H1 (cell line): ENCODE results near the gene CNGA1. TPM values are rescaled to one million over a fixed set of nuclear protein-coding genes. Genes with fewer than 3 reads are reported as not detected.

Experiments
- CEBPB ChIP-seq: IDR thresholded peaks from 2 replicates; pipeline ENCODE4 v1.6.1; 2012; ENCODE audit warnings: low read depth, low read length
- CREB1 ChIP-seq: IDR thresholded peaks from 2 replicates; pipeline ENCODE4 v1.6.1; 2012; ENCODE audit warnings: inconsistent platforms
- JUN ChIP-seq: IDR thresholded peaks from 2 replicates; pipeline ENCODE4 v1.6.1; 2011; ENCODE audit warnings: low read depth, mild to moderate bottlenecking, improper control_type of control experiment, low read length
- KDM1A ChIP-seq: fragments of 200-600, 300-600 bp; sonication (generic); IDR thresholded peaks from 2 replicates; pipeline ENCODE4 v1.7.1; 2016; ENCODE audit warnings: mild to moderate bottlenecking, low read length, borderline replicate concordance
- TCF12 ChIP-seq: IDR thresholded peaks from 2 replicates; pipeline ENCODE4 v1.6.1; 2011; ENCODE audit warnings: low read depth, mild to moderate bottlenecking, low read length
- polyA plus RNA-seq, 7 experiments: library from polyadenylated mRNA; depleted of rRNA in 3 of 7; stranded (reverse) in 5 of 7; unstranded in 2 of 7; fragments of >200 nt in 5 of 7; fragments of 200-250 nt in 2 of 7; gene quantifications; 1 replicate in 5 of 7; 2 replicates in 1 of 7; 4 replicates in 1 of 7; pipeline versions ENCODE4 v1.2.1 to v1.2.3, GENCODE V29; 2011 to 2013; ENCODE audit warnings: missing spikeins in 2 of 7, mixed read lengths in 2 of 7
- total RNA-seq: library from RNA; stranded (reverse); fragmentation: NEBNext Ultra II Directional; extraction: Animal tissue kit (Norgen Biotek cat#: 25700); gene quantifications from 2 replicates; pipeline ENCODE4 v1.2.1, GENCODE V29; 2021
- TF ChIP-seq, protein P1 (sequence below): fragments of 300-600 bp; sonication (generic); IDR thresholded peaks from 2 replicates; pipeline ENCODE4 v1.7.1; 2012; ENCODE audit warnings: low read length, moderate library complexity, mild to moderate bottlenecking, inconsistent platforms; ENCODE audit not compliant: insufficient replicate concordance
- TF ChIP-seq, protein P2 (sequence below): IDR thresholded peaks from 2 replicates; pipeline ENCODE4 v1.6.1; 2011; ENCODE audit warnings: low read depth, mild to moderate bottlenecking, low read length; ENCODE audit not compliant: insufficient read depth

CNGA1 gene
- total and polyA plus RNA-seq, 2 of the 8 experiments (the other 6 are each of a cell fraction or from before 2014, with no cell fraction given), result 0.17 to 0.54 TPM

- TF ChIP-seq, protein P1, sequence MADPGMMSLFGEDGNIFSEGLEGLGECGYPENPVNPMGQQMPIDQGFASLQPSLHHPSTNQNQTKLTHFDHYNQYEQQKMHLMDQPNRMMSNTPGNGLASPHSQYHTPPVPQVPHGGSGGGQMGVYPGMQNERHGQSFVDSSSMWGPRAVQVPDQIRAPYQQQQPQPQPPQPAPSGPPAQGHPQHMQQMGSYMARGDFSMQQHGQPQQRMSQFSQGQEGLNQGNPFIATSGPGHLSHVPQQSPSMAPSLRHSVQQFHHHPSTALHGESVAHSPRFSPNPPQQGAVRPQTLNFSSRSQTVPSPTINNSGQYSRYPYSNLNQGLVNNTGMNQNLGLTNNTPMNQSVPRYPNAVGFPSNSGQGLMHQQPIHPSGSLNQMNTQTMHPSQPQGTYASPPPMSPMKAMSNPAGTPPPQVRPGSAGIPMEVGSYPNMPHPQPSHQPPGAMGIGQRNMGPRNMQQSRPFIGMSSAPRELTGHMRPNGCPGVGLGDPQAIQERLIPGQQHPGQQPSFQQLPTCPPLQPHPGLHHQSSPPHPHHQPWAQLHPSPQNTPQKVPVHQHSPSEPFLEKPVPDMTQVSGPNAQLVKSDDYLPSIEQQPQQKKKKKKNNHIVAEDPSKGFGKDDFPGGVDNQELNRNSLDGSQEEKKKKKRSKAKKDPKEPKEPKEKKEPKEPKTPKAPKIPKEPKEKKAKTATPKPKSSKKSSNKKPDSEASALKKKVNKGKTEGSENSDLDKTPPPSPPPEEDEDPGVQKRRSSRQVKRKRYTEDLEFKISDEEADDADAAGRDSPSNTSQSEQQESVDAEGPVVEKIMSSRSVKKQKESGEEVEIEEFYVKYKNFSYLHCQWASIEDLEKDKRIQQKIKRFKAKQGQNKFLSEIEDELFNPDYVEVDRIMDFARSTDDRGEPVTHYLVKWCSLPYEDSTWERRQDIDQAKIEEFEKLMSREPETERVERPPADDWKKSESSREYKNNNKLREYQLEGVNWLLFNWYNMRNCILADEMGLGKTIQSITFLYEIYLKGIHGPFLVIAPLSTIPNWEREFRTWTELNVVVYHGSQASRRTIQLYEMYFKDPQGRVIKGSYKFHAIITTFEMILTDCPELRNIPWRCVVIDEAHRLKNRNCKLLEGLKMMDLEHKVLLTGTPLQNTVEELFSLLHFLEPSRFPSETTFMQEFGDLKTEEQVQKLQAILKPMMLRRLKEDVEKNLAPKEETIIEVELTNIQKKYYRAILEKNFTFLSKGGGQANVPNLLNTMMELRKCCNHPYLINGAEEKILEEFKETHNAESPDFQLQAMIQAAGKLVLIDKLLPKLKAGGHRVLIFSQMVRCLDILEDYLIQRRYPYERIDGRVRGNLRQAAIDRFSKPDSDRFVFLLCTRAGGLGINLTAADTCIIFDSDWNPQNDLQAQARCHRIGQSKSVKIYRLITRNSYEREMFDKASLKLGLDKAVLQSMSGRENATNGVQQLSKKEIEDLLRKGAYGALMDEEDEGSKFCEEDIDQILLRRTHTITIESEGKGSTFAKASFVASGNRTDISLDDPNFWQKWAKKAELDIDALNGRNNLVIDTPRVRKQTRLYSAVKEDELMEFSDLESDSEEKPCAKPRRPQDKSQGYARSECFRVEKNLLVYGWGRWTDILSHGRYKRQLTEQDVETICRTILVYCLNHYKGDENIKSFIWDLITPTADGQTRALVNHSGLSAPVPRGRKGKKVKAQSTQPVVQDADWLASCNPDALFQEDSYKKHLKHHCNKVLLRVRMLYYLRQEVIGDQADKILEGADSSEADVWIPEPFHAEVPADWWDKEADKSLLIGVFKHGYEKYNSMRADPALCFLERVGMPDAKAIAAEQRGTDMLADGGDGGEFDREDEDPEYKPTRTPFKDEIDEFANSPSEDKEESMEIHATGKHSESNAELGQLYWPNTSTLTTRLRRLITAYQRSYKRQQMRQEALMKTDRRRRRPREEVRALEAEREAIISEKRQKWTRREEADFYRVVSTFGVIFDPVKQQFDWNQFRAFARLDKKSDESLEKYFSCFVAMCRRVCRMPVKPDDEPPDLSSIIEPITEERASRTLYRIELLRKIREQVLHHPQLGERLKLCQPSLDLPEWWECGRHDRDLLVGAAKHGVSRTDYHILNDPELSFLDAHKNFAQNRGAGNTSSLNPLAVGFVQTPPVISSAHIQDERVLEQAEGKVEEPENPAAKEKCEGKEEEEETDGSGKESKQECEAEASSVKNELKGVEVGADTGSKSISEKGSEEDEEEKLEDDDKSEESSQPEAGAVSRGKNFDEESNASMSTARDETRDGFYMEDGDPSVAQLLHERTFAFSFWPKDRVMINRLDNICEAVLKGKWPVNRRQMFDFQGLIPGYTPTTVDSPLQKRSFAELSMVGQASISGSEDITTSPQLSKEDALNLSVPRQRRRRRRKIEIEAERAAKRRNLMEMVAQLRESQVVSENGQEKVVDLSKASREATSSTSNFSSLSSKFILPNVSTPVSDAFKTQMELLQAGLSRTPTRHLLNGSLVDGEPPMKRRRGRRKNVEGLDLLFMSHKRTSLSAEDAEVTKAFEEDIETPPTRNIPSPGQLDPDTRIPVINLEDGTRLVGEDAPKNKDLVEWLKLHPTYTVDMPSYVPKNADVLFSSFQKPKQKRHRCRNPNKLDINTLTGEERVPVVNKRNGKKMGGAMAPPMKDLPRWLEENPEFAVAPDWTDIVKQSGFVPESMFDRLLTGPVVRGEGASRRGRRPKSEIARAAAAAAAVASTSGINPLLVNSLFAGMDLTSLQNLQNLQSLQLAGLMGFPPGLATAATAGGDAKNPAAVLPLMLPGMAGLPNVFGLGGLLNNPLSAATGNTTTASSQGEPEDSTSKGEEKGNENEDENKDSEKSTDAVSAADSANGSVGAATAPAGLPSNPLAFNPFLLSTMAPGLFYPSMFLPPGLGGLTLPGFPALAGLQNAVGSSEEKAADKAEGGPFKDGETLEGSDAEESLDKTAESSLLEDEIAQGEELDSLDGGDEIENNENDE, result no peak
- no peak for TF ChIP-seq JUN
- TF ChIP-seq CREB1, result no peak
- TF ChIP-seq, protein P2, sequence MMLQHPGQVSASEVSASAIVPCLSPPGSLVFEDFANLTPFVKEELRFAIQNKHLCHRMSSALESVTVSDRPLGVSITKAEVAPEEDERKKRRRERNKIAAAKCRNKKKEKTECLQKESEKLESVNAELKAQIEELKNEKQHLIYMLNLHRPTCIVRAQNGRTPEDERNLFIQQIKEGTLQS, result no peak
- TF ChIP-seq KDM1A, result no peak
- TF ChIP-seq TCF12, result no peak
- TF ChIP-seq CEBPB, result no peak
These were observed 101.1 kb downstream of the CNGA1 start (continued) for GRCh38 chr4:47915378-47915777.
